HG02571 (cell line): ENCODE data around the gene PDIA2.
"Not testable (repeated sequence)": the region's sequence is repeated elsewhere in the genome, so short reads cannot be mapped to it uniquely, and the experiment has no call there.

Source experiments
- ATAC-seq: cut with Tn5 transposase; IDR thresholded peaks from one replicate; pipeline ENCODE4 v1.9.1; 2021; ENCODE audit warnings: mild to moderate bottlenecking, moderate library complexity; ENCODE audit not compliant: unreplicated experiment

PDIA2 gene

GRCh38 chr16:324451-325334 is 41.7 kb downstream of the PDIA2 start:
- ATAC-seq: no peak

GRCh38 chr16:325375-326145 is 42.6 kb downstream of the PDIA2 start:
- ATAC-seq: no peak

- ATAC-seq: no peak
These were observed 47.8 kb downstream of the PDIA2 start for GRCh38 chr16:330741-331140.

- ATAC-seq: not testable (repeated sequence)
These were observed 48.3 kb downstream of the PDIA2 start for GRCh38 chr16:331181-331814.

- ATAC-seq: no peak
These were observed 50.6 kb downstream of the PDIA2 start for GRCh38 chr16:333406-334094.

- not testable (repeated sequence) for ATAC-seq
These were observed 51.3 kb downstream of the PDIA2 start for GRCh38 chr16:334164-334832.

- ATAC-seq: not testable (repeated sequence)
These were observed 52.1 kb downstream of the PDIA2 start for GRCh38 chr16:334861-335632.

- ATAC-seq: no peak
These were observed 53.3 kb downstream of the PDIA2 start for GRCh38 chr16:336269-336668.
